Measurements from ENCODE around the gene PCBP4. TPM values are rescaled to one million over a fixed set of nuclear protein-coding genes. Genes with fewer than 3 reads are reported as not detected.
A peak's percentile ranks its signal among the peaks of the same experiment; 100 is the strongest.

PCBP4 gene
- polyA plus RNA-seq, 3 donors: 0.09 to 1.3 (median 0.22) TPM

GRCh38 chr3:51937014-51937413 is 30.2 kb downstream of the PCBP4 start:
- Histone ChIP-seq H2AFZ (ENCODE audit: insufficient read depth, low read depth, low read length, poor library complexity, severe bottlenecking) (no peak overlapping the region), H3K27me3 (ENCODE audit: control insufficient read depth in 2 of 2, insufficient read depth in 2 of 2, low read length in 2 of 2) (no peaks in the 10 kb centered on the region), H3K4me1 (ENCODE audit: control insufficient read depth in 1 of 2, insufficient read depth in 2 of 2, low read length in 2 of 2) (peaks cover 11 to 12% of the 10 kb centered on the region in 2 donors), H3K4me3 (replicated peaks in 1 of 3; ENCODE audit: low read depth in 2 of 3, low read length in 3 of 3) (no peak overlapping the region), H3K9me3 (replicated peaks in 1 of 2; ENCODE audit: control insufficient read depth in 1 of 2, insufficient read depth in 1 of 2, low read length in 2 of 2) (no peaks in the 10 kb centered on the region), H3K9ac (ENCODE audit: insufficient read depth, low read length, poor library complexity, severe bottlenecking) (no peak overlapping the region), H3K27ac (ENCODE audit: low read depth in 1 of 2, low read length in 2 of 2) (no peak overlapping the region), H3K79me2 (ENCODE audit: insufficient read depth, low read length) (peaks cover 19% of the 10 kb centered on the region), H3K36me3 (replicated peaks in 1 of 2; ENCODE audit: control insufficient read depth in 1 of 2, insufficient read depth in 2 of 2, low read length in 2 of 2) (peaks cover 50 to 72% of the 10 kb centered on the region in 2 donors), H4K20me1 (ENCODE audit: insufficient read depth, low read length) (no peaks in the 10 kb centered on the region), H3K4me2 (replicated peaks; ENCODE audit: extremely low read depth, low read length, poor library complexity, severe bottlenecking) (no peak overlapping the region)
- intact Hi-C loops (cut with micrococcal nuclease): loop anchor here in 1 of 2 donors (5.0 kb wide), 1 partner anchor 185 kb away; no protein-coding TSS in a partner anchor
- H3K4me3 Mint-ChIP-seq: no peak overlapping the region
- H3K27me3 Mint-ChIP-seq (ENCODE audit: low read depth in 3 of 3): peaks cover 0 to 2% (median 0%) of the 10 kb centered on the region in 3 donors
- no peak for DNase-seq
- H3K4me1 Mint-ChIP-seq: peaks cover 17% of the 10 kb centered on the region
- H3K36me3 Mint-ChIP-seq: peaks cover 64 to 66% of the 10 kb centered on the region in 2 donors
- 97% methylated on average over 6 of the region's 9 CpGs for WGBS (ENCODE audit: insufficient coverage)
- no peak for TF ChIP-seq CTCF (IDR thresholded peaks at IDR 0.05)
- H3K9me3 Mint-ChIP-seq: peaks cover 0 to 2% (median 0%) of the 10 kb centered on the region in 7 donors
- no peak overlapping the region for H3K27ac Mint-ChIP-seq

GRCh38 chr3:51935886-51936755 is 31.1 kb downstream of the PCBP4 start:
- intact Hi-C loops (cut with micrococcal nuclease): loop anchor here in 1 of 2 donors (5.0 kb wide), 1 partner anchor 186 kb away; no protein-coding TSS in a partner anchor
- no peak overlapping the region for H3K27ac ChIP-seq (ENCODE audit: low read depth in 1 of 2, low read length in 2 of 2)
- Mint-ChIP-seq H3K4me3 (no peak overlapping the region), H3K9me3 (peaks cover 0 to 2% (median 0%) of the 10 kb centered on the region in 7 donors), H3K4me1 (peaks cover 13% of the 10 kb centered on the region), H3K36me3 (peaks cover 64 to 70% of the 10 kb centered on the region in 2 donors), H3K27me3 (ENCODE audit: low read depth in 3 of 3) (peaks cover 0 to 2% (median 0%) of the 10 kb centered on the region in 3 donors), H3K27ac (peak overlapping the region in 2 of 7 donors; percentile 24 to 61)
- WGBS (ENCODE audit: insufficient coverage): 99% methylated on average over 21 of the region's 25 CpGs
- DNase-seq: no peak
- peaks cover 13% of the 10 kb centered on the region for H3K79me2 ChIP-seq (ENCODE audit: insufficient read depth, low read length)
- no peak overlapping the region for H3K4me3 ChIP-seq (replicated peaks in 1 of 3; ENCODE audit: low read depth in 2 of 3, low read length in 3 of 3)
- no peaks in the 10 kb centered on the region for H3K27me3 ChIP-seq (ENCODE audit: control insufficient read depth in 2 of 2, insufficient read depth in 2 of 2, low read length in 2 of 2)
- no peaks in the 10 kb centered on the region for H3K9me3 ChIP-seq (replicated peaks in 1 of 2; ENCODE audit: control insufficient read depth in 1 of 2, insufficient read depth in 1 of 2, low read length in 2 of 2)
- H3K4me2 ChIP-seq (replicated peaks; ENCODE audit: extremely low read depth, low read length, poor library complexity, severe bottlenecking): no peak overlapping the region
- no peak overlapping the region for H3K9ac ChIP-seq (ENCODE audit: insufficient read depth, low read length, poor library complexity, severe bottlenecking)
- peaks cover 50 to 72% of the 10 kb centered on the region in 2 donors for H3K36me3 ChIP-seq (replicated peaks in 1 of 2; ENCODE audit: control insufficient read depth in 1 of 2, insufficient read depth in 2 of 2, low read length in 2 of 2)
- H4K20me1 ChIP-seq (ENCODE audit: insufficient read depth, low read length): no peaks in the 10 kb centered on the region
- H3K4me1 ChIP-seq (ENCODE audit: control insufficient read depth in 1 of 2, insufficient read depth in 2 of 2, low read length in 2 of 2): peaks cover 6% of the 10 kb centered on the region in 2 donors
- H2AFZ ChIP-seq (ENCODE audit: insufficient read depth, low read depth, low read length, poor library complexity, severe bottlenecking): no peak overlapping the region
- TF ChIP-seq CTCF (IDR thresholded peaks at IDR 0.05): no peak

Data from CD14-positive monocyte (primary cell).